WTC11 (cell line): Measurements from ENCODE around the gene NUP98. TPM values are rescaled to one million over a fixed set of nuclear protein-coding genes. Genes with fewer than 3 reads are reported as not detected.

Experiments
- ATAC-seq: fragments of 200-7000 bp; cut with Tn5 transposase; 2 replicates; pipeline ENCODE4 v1.10.0; 2021; ENCODE audit warnings: mild to moderate bottlenecking, moderate library complexity
- CTCF ChIA-PET: fragments of 300-600 bp; sonication (Branson Sonifier 250); formaldehyde crosslinking; loops from one replicate; lab custom pipeline; 2021; ENCODE audit warnings: antibody characterized with exemption; lab: Charles Lee
- POLR2A ChIA-PET: fragments of 350-600 bp; sonication (Branson Sonifier 250); formaldehyde crosslinking; loops from one replicate; lab custom pipeline; 2021; ENCODE audit warnings: antibody characterized with exemption; lab: Charles Lee
- DNase-seq: peaks from one replicate; pipeline ENCODE4 v3.0.0; 2021; ENCODE audit warnings: low spot score
- H3K27ac Mint-ChIP-seq: 2 replicates; pipeline ENCODE4 v1.8.0; 2021; ENCODE audit warnings: mixed read lengths
- H3K27me3 Mint-ChIP-seq: 2 replicates; pipeline ENCODE4 v1.8.0; 2021; ENCODE audit warnings: low read depth, mild to moderate bottlenecking, moderate library complexity, mixed read lengths
- H3K36me3 Mint-ChIP-seq: 2 replicates; pipeline ENCODE4 v1.8.0; 2021; ENCODE audit warnings: mixed read lengths
- H3K4me1 Mint-ChIP-seq: 2 replicates; pipeline ENCODE4 v1.8.0; 2022; ENCODE audit warnings: mixed read lengths
- H3K4me3 Mint-ChIP-seq: 2 replicates; pipeline ENCODE4 v1.8.0; 2021; ENCODE audit warnings: mild to moderate bottlenecking, moderate library complexity, mixed read lengths
- H3K9me3 Mint-ChIP-seq: 2 replicates; pipeline ENCODE4 v1.8.0; 2021; ENCODE audit warnings: mixed read lengths
- ATF1 ChIP-seq: sonication (generic); formaldehyde crosslinking; IDR thresholded peaks from 2 replicates; pipeline ENCODE4 v1.8.1; 2023; ENCODE audit warnings: mild to moderate bottlenecking, moderate library complexity, missing genetic modification reagents
- ETV6 ChIP-seq: sonication (generic); formaldehyde crosslinking; IDR thresholded peaks from 2 replicates; pipeline ENCODE4 v1.8.1; 2022; ENCODE audit warnings: mild to moderate bottlenecking, missing genetic modification reagents
- PRRX2 ChIP-seq: fragments of 250-450 bp; sonication (Bioruptor Pico); IDR thresholded peaks from 2 replicates; pipeline ENCODE4 v1.8.0; 2021; ENCODE audit warnings: mild to moderate bottlenecking
- SMAD3 ChIP-seq: sonication (generic); formaldehyde crosslinking; IDR thresholded peaks from 2 replicates; pipeline ENCODE4 v1.8.0; 2022; ENCODE audit warnings: missing genetic modification reagents, mild to moderate bottlenecking, borderline replicate concordance
- SOX15 ChIP-seq: fragments of 250-450 bp; sonication (Bioruptor Pico); IDR thresholded peaks from 2 replicates; pipeline ENCODE4 v1.9.0; 2021; ENCODE audit warnings: mild to moderate bottlenecking
- SP1 ChIP-seq: sonication (generic); formaldehyde crosslinking; conservative IDR thresholded peaks from 2 replicates; pipeline ENCODE4 v1.8.1; 2022; ENCODE audit warnings: missing genetic modification reagents
- TP53 ChIP-seq: sonication (generic); formaldehyde crosslinking; IDR thresholded peaks from 2 replicates; pipeline ENCODE4 v1.8.1; 2023; ENCODE audit warnings: mild to moderate bottlenecking, missing genetic modification reagents
- ZNF232 ChIP-seq: sonication (generic); formaldehyde crosslinking; IDR thresholded peaks from 2 replicates; pipeline ENCODE4 v1.8.0; 2022; ENCODE audit warnings: mild to moderate bottlenecking, missing genetic modification reagents
- ZNF416 ChIP-seq: fragments of 250-450 bp; sonication (Bioruptor Pico); IDR thresholded peaks from 2 replicates; pipeline ENCODE4 v1.9.0; 2021; ENCODE audit warnings: mild to moderate bottlenecking, inconsistent platforms
- ZNF671 ChIP-seq: fragments of 250-450 bp; sonication (Bioruptor Pico); IDR thresholded peaks from 2 replicates; pipeline ENCODE4 v1.8.0; 2021; ENCODE audit warnings: mild to moderate bottlenecking
- total RNA-seq: library from RNA; stranded (reverse); gene quantifications from 3 replicates; pipeline ENCODE4 v1.2.3, GENCODE V29; 2021
- TF ChIP-seq, protein P1 (sequence below): sonication (generic); formaldehyde crosslinking; IDR thresholded peaks from 2 replicates; pipeline ENCODE4 v1.8.1; 2023; ENCODE audit warnings: mild to moderate bottlenecking, moderate library complexity, missing genetic modification reagents
- TF ChIP-seq, protein P2 (sequence below): sonication (generic); formaldehyde crosslinking; IDR thresholded peaks from 2 replicates; pipeline ENCODE4 v1.8.0; 2022; ENCODE audit warnings: mild to moderate bottlenecking, missing genetic modification reagents
- TF ChIP-seq, protein P3 (sequence below): sonication (generic); formaldehyde crosslinking; IDR thresholded peaks from 2 replicates; pipeline ENCODE4 v1.8.1; 2022; ENCODE audit warnings: missing genetic modification reagents, borderline replicate concordance
- TF ChIP-seq, protein P4 (sequence below): sonication (generic); formaldehyde crosslinking; IDR thresholded peaks from 2 replicates; pipeline ENCODE4 v1.8.1; 2023; ENCODE audit warnings: mild to moderate bottlenecking, missing genetic modification reagents

Gene NUP98
- total RNA-seq, 1 experiment from 2014 or later = 81.4 TPM

DNA sequence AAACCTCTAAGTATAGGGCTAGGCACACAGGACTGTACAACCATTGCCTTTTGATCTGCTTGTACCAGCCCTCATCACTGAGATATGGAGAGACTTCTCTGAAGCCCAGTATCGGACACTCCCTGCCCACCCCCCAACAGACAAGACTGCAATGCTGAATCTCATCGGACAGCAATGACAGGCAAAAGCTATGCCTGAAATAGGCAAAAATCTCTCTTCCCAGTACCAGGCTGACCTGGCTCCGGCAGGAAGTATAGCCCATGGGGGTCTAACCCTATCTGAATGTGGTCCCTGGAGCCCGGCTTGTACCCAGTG is 37.0 kb upstream of the NUP98 start:
- Mint-ChIP-seq H3K9me3 (no peaks in the 10 kb centered on the region), H3K27me3 (no peaks in the 10 kb centered on the region), H3K27ac (peak overlapping the region; percentile 67; the same call in 1 of the 2 replicates), H3K36me3 (peaks cover 17% of the 10 kb centered on the region), H3K4me3 (no peak overlapping the region), H3K4me1 (peaks cover 48% of the 10 kb centered on the region)
- ChIA-PET CTCF (interaction anchor here (1.4 to 1.5 kb wide), 2 partner anchors 9 to 15 kb away, joined by 5 read pairs; no protein-coding TSS in a partner anchor), POLR2A (no interaction called here)
- TF ChIP-seq SOX15 (no peak), ZNF232 (CRISPR knock-in tag) (no peak), TP53 (CRISPR knock-in tag) (no peak), ATF1 (CRISPR knock-in tag) (no peak), SMAD3 (CRISPR knock-in tag) (no peak), ETV6 (no peak), ZNF671 (CRISPR knock-in tag) (no peak)
- TF ChIP-seq, protein P1, sequence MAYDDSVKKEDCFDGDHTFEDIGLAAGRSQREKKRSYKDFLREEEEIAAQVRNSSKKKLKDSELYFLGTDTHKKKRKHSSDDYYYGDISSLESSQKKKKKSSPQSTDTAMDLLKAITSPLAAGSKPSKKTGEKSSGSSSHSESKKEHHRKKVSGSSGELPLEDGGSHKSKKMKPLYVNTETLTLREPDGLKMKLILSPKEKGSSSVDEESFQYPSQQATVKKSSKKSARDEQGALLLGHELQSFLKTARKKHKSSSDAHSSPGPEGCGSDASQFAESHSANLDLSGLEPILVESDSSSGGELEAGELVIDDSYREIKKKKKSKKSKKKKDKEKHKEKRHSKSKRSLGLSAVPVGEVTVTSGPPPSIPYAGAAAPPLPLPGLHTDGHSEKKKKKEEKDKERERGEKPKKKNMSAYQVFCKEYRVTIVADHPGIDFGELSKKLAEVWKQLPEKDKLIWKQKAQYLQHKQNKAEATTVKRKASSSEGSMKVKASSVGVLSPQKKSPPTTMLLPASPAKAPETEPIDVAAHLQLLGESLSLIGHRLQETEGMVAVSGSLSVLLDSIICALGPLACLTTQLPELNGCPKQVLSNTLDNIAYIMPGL (CRISPR knock-in tag) = no peak
- TF ChIP-seq, protein P2, sequence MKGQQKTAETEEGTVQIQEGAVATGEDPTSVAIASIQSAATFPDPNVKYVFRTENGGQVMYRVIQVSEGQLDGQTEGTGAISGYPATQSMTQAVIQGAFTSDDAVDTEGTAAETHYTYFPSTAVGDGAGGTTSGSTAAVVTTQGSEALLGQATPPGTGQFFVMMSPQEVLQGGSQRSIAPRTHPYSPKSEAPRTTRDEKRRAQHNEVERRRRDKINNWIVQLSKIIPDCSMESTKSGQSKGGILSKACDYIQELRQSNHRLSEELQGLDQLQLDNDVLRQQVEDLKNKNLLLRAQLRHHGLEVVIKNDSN = no peak
- TF ChIP-seq, protein P3, sequence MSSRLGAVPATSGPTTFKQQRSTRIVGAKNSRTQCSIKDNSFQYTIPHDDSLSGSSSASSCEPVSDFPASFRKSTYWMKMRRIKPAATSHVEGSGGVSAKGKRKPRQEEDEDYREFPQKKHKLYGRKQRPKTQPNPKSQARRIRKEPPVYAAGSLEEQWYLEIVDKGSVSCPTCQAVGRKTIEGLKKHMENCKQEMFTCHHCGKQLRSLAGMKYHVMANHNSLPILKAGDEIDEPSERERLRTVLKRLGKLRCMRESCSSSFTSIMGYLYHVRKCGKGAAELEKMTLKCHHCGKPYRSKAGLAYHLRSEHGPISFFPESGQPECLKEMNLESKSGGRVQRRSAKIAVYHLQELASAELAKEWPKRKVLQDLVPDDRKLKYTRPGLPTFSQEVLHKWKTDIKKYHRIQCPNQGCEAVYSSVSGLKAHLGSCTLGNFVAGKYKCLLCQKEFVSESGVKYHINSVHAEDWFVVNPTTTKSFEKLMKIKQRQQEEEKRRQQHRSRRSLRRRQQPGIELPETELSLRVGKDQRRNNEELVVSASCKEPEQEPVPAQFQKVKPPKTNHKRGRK (CRISPR knock-in tag) = no peak
- DNase-seq (no peak), ATAC-seq (no peak)

DNA sequence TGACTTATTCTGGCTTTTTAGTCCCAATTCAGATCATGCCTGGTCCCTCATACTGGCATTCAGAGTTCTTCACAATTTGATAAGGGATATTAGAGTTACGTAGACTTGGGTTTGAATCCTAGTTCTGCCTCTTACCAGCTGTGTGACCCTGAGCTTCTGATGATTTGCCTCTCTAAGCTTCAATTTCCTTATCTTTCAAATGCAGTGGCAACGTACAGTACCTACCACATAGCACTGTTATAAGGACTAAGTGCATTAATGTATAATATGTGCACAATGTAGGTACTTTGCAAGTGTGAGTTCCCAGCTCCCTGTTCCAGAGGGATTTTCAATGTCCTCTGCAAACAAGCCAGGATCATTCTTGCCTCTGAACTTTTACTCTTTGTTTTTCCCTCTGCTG is 36.1 kb upstream of the NUP98 start:
- H3K4me1 Mint-ChIP-seq = peaks cover 41% of the 10 kb centered on the region

DNA sequence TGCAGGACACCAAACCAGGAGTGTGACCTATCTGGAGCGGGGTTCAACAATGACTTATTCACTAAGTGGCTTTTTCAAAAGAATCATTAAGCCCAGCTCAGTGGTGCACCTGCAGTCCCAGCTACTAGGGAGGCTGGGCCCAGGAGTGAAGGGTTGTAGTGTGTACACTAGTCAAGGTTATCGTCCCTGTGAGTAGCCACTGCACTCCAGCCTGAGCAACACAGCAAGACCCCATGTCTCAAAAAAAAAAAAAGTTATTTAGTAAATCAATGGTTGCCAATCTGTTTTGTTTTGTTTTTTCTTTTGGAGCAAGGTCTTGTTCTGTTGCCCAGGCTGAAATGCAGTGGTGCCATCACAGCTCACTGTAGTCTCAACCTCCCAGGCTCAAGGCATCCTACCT is 35.5 kb upstream of the NUP98 start:
- H3K4me1 Mint-ChIP-seq = peaks cover 40% of the 10 kb centered on the region
- POLR2A ChIA-PET = no interaction called here
- no peaks in the 10 kb centered on the region for H3K9me3 Mint-ChIP-seq
- H3K36me3 Mint-ChIP-seq = peaks cover 23% of the 10 kb centered on the region
- H3K4me3 Mint-ChIP-seq = no peak overlapping the region
- CTCF ChIA-PET = interaction anchor here (1.4 kb wide), 1 partner anchor 8 kb away, joined by 5 read pairs; no protein-coding TSS in a partner anchor
- ATAC-seq (no peak), DNase-seq (no peak)
- no peaks in the 10 kb centered on the region for H3K27me3 Mint-ChIP-seq
- TF ChIP-seq ZNF416 (no peak), PRRX2 (CRISPR knock-in tag) (no peak)
- H3K27ac Mint-ChIP-seq = no peak overlapping the region; the same call in 1 of the 2 replicates

More for the DNA sequence above, 36.1 kb upstream of the NUP98 start:
- H3K36me3 Mint-ChIP-seq = peaks cover 19% of the 10 kb centered on the region
- ChIA-PET CTCF (interaction anchor here (1.4 to 1.5 kb wide), 2 partner anchors 8 to 16 kb away, joined by 5 read pairs; no protein-coding TSS in a partner anchor), POLR2A (no interaction called here)
- ATAC-seq = no peak
- no peak overlapping the region for H3K27ac Mint-ChIP-seq
- no peak for DNase-seq
- no peak overlapping the region for H3K4me3 Mint-ChIP-seq
- no peaks in the 10 kb centered on the region for H3K27me3 Mint-ChIP-seq
- TF ChIP-seq, protein P4, sequence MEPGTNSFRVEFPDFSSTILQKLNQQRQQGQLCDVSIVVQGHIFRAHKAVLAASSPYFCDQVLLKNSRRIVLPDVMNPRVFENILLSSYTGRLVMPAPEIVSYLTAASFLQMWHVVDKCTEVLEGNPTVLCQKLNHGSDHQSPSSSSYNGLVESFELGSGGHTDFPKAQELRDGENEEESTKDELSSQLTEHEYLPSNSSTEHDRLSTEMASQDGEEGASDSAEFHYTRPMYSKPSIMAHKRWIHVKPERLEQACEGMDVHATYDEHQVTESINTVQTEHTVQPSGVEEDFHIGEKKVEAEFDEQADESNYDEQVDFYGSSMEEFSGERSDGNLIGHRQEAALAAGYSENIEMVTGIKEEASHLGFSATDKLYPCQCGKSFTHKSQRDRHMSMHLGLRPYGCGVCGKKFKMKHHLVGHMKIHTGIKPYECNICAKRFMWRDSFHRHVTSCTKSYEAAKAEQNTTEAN (CRISPR knock-in tag) = no peak
- TF ChIP-seq SP1 (CRISPR knock-in tag) = no peak
- no peaks in the 10 kb centered on the region for H3K9me3 Mint-ChIP-seq
